ENCODE results near the gene RSPH1. TPM values are rescaled to one million over a fixed set of nuclear protein-coding genes. Genes with fewer than 3 reads are reported as not detected.
"Not testable (repeated sequence)": the region's sequence is repeated elsewhere in the genome, so short reads cannot be mapped to it uniquely, and the experiment has no call there.

Gene RSPH1
- total RNA-seq, 4 donors from 2014 or later: 0.81 to 3.2 (median 2.0) TPM

DNA sequence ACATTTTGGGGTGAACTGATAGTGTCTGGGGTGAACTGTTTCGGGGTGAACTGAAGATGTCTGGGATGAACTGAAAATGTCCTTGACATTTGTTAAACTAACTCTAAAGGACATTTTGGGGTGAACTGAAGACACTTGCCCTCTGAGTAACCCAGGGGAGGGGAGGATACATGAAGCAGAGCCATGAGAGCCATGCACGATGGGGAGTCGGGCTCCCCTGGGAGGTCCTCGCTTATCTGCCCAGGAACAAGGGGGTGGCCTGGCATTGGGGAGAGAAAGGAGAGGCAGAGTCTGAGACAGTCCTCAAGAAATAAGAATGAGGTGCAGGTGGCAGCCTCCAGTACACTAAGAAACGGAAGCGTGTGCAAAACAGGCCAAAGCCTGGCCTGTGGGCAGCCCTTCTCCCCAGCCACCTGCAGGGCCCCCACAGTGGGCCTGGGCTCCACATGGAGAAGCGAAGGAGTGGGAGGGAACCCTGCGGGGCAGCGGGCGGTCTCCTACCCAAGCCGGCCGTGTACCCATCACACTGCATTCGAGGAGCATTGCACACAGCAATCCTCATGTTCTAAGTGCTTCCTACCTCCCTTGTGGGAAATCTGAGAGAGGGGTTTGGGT lies 24.2 kb downstream of the RSPH1 start:
- H3K27me3 ChIP-seq: no peaks in the 10 kb centered on the region
- H3K9me3 ChIP-seq: no peaks in the 10 kb centered on the region
- peak in 1 of 2 donors; percentile 68 for DNase-seq (ENCODE audit: low spot score in 2 of 2)
- 89% methylated on average over 13 of the region's 13 CpGs for WGBS
- H3K27ac ChIP-seq: no peak overlapping the region
- peaks cover 19% of the 10 kb centered on the region for H3K4me1 ChIP-seq
- no peaks in the 10 kb centered on the region for H3K36me3 ChIP-seq
- no peak overlapping the region for H3K4me3 ChIP-seq
- TF ChIP-seq POLR2AphosphoS5 (IDR thresholded peaks at IDR 0.05) (no peak), POLR2A (IDR thresholded peaks at IDR 0.05) (no peak), EP300 (IDR thresholded peaks at IDR 0.05) (no peak), CTCF (IDR thresholded peaks at IDR 0.05) (no peak)

DNA sequence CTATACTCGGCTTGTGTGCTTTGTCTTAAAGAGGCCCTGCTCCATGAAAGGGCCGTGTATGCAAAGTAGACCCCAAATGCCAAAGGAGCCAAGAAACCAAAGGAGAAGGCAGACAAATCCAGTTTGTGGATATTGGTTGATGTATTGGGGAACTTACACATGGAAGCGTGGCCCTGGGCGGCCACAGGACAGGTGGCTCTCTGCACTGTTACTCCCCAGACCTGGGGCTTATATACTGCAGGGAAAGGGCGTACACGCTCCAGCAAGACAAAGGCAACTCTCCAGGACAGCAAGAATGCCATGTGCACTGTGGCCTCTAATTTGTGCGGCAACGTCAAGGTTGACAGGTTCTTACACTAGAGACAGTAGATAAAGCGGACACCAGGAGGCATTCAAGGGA lies 24.8 kb downstream of the RSPH1 start:
- H3K27ac ChIP-seq: no peak overlapping the region
- TF ChIP-seq CTCF (IDR thresholded peaks at IDR 0.05) (no peak), POLR2AphosphoS5 (IDR thresholded peaks at IDR 0.05) (no peak), EP300 (IDR thresholded peaks at IDR 0.05) (no peak), POLR2A (IDR thresholded peaks at IDR 0.05) (no peak)
- no peaks in the 10 kb centered on the region for H3K27me3 ChIP-seq
- no peaks in the 10 kb centered on the region for H3K9me3 ChIP-seq
- no peak overlapping the region for H3K4me3 ChIP-seq
- peaks cover 19% of the 10 kb centered on the region for H3K4me1 ChIP-seq
- peak in 1 of 2 donors; percentile 61 for DNase-seq (ENCODE audit: low spot score in 2 of 2)
- WGBS: 94% methylated on average over 9 of the region's 9 CpGs
- no peaks in the 10 kb centered on the region for H3K36me3 ChIP-seq

DNA sequence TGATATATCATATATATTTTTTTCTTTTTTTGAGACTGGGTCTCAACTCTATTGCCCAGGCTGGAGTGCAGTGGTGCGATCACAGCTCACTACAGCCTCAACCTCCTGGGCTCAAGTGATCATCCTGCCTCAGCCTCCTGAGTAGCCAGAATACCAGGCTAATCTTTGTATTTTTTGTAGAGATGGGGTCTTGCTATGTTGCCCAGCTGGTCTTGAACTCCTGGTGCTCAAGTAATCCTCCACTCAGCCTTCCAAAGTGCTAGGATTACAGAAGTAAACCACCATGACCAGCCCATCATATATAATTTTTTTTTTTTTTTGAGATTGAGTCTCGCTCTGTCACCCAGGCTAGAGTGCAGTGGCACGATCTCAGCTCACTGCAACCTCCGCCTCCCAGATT lies 26.3 kb downstream of the RSPH1 start:
- H3K27ac ChIP-seq; H3K4me3 ChIP-seq; H3K36me3 ChIP-seq; H3K9me3 ChIP-seq; H3K27me3 ChIP-seq; DNase-seq (ENCODE audit: low spot score in 2 of 2): not testable (repeated sequence)
- H3K4me1 ChIP-seq: peaks cover 14% of the 10 kb centered on the region
- WGBS: 97% methylated on average over 4 of the region's 4 CpGs

DNA sequence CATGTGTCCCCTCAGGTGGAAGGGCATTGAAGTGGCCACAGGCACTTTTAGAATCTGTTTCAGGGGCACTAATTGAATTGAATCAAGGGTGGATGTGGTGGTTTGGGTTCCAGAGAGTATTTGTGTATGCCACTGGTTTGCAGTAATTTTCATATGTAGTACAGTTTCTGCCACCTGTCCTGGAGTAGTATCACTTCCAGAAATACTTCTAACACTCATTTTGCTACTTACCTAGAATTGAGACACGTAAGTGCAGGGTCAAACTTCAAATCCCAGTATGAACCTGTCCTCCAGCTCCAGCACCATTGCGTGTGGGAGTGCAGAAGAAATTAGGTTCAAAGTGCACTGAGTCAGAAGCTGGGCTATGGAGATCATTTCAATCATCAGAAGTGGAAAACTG lies 26.8 kb downstream of the RSPH1 start:
- no peak for TF ChIP-seq CTCF (IDR thresholded peaks at IDR 0.05)
- no peak for TF ChIP-seq POLR2AphosphoS5 (IDR thresholded peaks at IDR 0.05)
- TF ChIP-seq POLR2A (IDR thresholded peaks at IDR 0.05): no peak
- no peak for TF ChIP-seq EP300 (IDR thresholded peaks at IDR 0.05)
- Histone ChIP-seq H3K27me3 (no peaks in the 10 kb centered on the region), H3K36me3 (no peaks in the 10 kb centered on the region), H3K4me3 (no peak overlapping the region), H3K9me3 (no peaks in the 10 kb centered on the region), H3K4me1 (peaks cover 11% of the 10 kb centered on the region), H3K27ac (no peak overlapping the region)
- whole genome bisulfite sequencing: 78% methylated on average over 2 of the region's 2 CpGs
- DNase-seq (ENCODE audit: low spot score in 2 of 2): no peak

- peaks cover 8% of the 10 kb centered on the region for H3K4me1 ChIP-seq
- H3K4me3 ChIP-seq: no peak overlapping the region
- H3K9me3 ChIP-seq: no peaks in the 10 kb centered on the region
- no peaks in the 10 kb centered on the region for H3K27me3 ChIP-seq
- TF ChIP-seq POLR2AphosphoS5 (IDR thresholded peaks at IDR 0.05) (no peak), CTCF (IDR thresholded peaks at IDR 0.05) (no peak), POLR2A (IDR thresholded peaks at IDR 0.05) (no peak), EP300 (IDR thresholded peaks at IDR 0.05) (no peak)
- DNase-seq (ENCODE audit: low spot score in 2 of 2): peak in 1 of 2 donors; percentile 13
- WGBS: 56% methylated on average over 6 of the region's 6 CpGs
- no peak overlapping the region for H3K27ac ChIP-seq
- H3K36me3 ChIP-seq: no peaks in the 10 kb centered on the region
Measured at GRCh38 chr21:42468491-42469131, 27.4 kb downstream of the RSPH1 start.
